ENCODE data around the gene PPP1R14C. TPM values are rescaled to one million over a fixed set of nuclear protein-coding genes. Genes with fewer than 3 reads are reported as not detected.
"Not testable (repeated sequence)": the region's sequence is repeated elsewhere in the genome, so short reads cannot be mapped to it uniquely, and the experiment has no call there.

Gene PPP1R14C
- total RNA-seq, result 0.04 TPM in 1 of 2 replicates, not detected in the other

- no peak for DNase-seq (ENCODE audit: low read depth, low spot score)
Measured at GRCh38 chr6:150142670-150143515, at the start of gene PPP1R14C. Gene PPP1R14C (plus strand): TSS chr6:150143044. CDS start chr6:150143193, 149 bp downstream.

- DNase-seq (ENCODE audit: low read depth, low spot score), result no peak
Measured at GRCh38 chr6:150093397-150093796, 49.4 kb upstream of the PPP1R14C start.

- no peak for DNase-seq (ENCODE audit: low read depth, low spot score)
Measured at GRCh38 chr6:150098155-150098554, 44.7 kb upstream of the PPP1R14C start.

GRCh38 chr6:150099546-150099945 lies 43.3 kb upstream of the PPP1R14C start:
- DNase-seq (ENCODE audit: low read depth, low spot score), result no peak

GRCh38 chr6:150099953-150100352 lies 42.9 kb upstream of the PPP1R14C start:
- DNase-seq (ENCODE audit: low read depth, low spot score), result no peak

- DNase-seq (ENCODE audit: low read depth, low spot score), result no peak
Measured at GRCh38 chr6:150100745-150101144, 42.1 kb upstream of the PPP1R14C start.

GRCh38 chr6:150102750-150103270 lies 40.0 kb upstream of the PPP1R14C start:
- no peak for DNase-seq (ENCODE audit: low read depth, low spot score)

GRCh38 chr6:150112233-150112632 lies 30.6 kb upstream of the PPP1R14C start:
- DNase-seq (ENCODE audit: low read depth, low spot score), result no peak

- no peak for DNase-seq (ENCODE audit: low read depth, low spot score)
Measured at GRCh38 chr6:150115769-150116168, 27.1 kb upstream of the PPP1R14C start.

GRCh38 chr6:150116200-150116800 lies 26.5 kb upstream of the PPP1R14C start:
- no peak for DNase-seq (ENCODE audit: low read depth, low spot score)

- DNase-seq (ENCODE audit: low read depth, low spot score), result no peak
Measured at GRCh38 chr6:150118203-150118602, 24.6 kb upstream of the PPP1R14C start.

- DNase-seq (ENCODE audit: low read depth, low spot score), result no peak
Measured at GRCh38 chr6:150118627-150119026, 24.2 kb upstream of the PPP1R14C start.

- no peak for DNase-seq (ENCODE audit: low read depth, low spot score)
Measured at GRCh38 chr6:150119173-150119572, 23.7 kb upstream of the PPP1R14C start.

GRCh38 chr6:150123645-150124044 lies 19.2 kb upstream of the PPP1R14C start:
- no peak for DNase-seq (ENCODE audit: low read depth, low spot score)

- DNase-seq (ENCODE audit: low read depth, low spot score), result no peak
Measured at GRCh38 chr6:150124235-150124634, 18.6 kb upstream of the PPP1R14C start.

GRCh38 chr6:150126641-150127291 lies 16.1 kb upstream of the PPP1R14C start:
- DNase-seq (ENCODE audit: low read depth, low spot score), result no peak

- no peak for DNase-seq (ENCODE audit: low read depth, low spot score)
Measured at GRCh38 chr6:150128425-150128824, 14.4 kb upstream of the PPP1R14C start.

GRCh38 chr6:150129616-150130505 lies 13.0 kb upstream of the PPP1R14C start:
- no peak for DNase-seq (ENCODE audit: low read depth, low spot score)

GRCh38 chr6:150133686-150134085 lies 9.2 kb upstream of the PPP1R14C start:
- DNase-seq (ENCODE audit: low read depth, low spot score), result no peak

- no peak for DNase-seq (ENCODE audit: low read depth, low spot score)
Measured at GRCh38 chr6:150134280-150134920, 8.4 kb upstream of the PPP1R14C start.

GRCh38 chr6:150137711-150138110 lies 5.1 kb upstream of the PPP1R14C start:
- not testable (repeated sequence) for DNase-seq (ENCODE audit: low read depth, low spot score)
